ENCODE results near the gene PARN. TPM values are rescaled to one million over a fixed set of nuclear protein-coding genes. Genes with fewer than 3 reads are reported as not detected.
"Not testable (repeated sequence)": the region's sequence is repeated elsewhere in the genome, so short reads cannot be mapped to it uniquely, and the experiment has no call there.

PARN gene
- total RNA-seq, 1 donor from 2014 or later, result 18.9 TPM

- DNase-seq (ENCODE audit: low read depth in 2 of 2), result peak in 1 of 2 donors; percentile 35
These were observed 228.4 kb downstream of the PARN start for GRCh38 chr16:14401711-14402061.

GRCh38 chr16:14400978-14401710 is 228.9 kb downstream of the PARN start:
- not testable (repeated sequence) for DNase-seq (ENCODE audit: low read depth in 2 of 2)

- DNase-seq (ENCODE audit: low read depth in 2 of 2), result no peak
These were observed 229.6 kb downstream of the PARN start for GRCh38 chr16:14400285-14400977.

- DNase-seq (ENCODE audit: low read depth in 2 of 2), result peak in 1 of 2 donors; percentile 52
These were observed 230.4 kb downstream of the PARN start for GRCh38 chr16:14399378-14400284.

- no peak for DNase-seq (ENCODE audit: low read depth in 2 of 2)
These were observed 231.9 kb downstream of the PARN start for GRCh38 chr16:14398014-14398717.

GRCh38 chr16:14395710-14396304 is 234.3 kb downstream of the PARN start:
- DNase-seq (ENCODE audit: low read depth in 2 of 2), result not testable (repeated sequence)

- no peak for DNase-seq (ENCODE audit: low read depth in 2 of 2)
These were observed 235.2 kb downstream of the PARN start for GRCh38 chr16:14394834-14395233.

- DNase-seq (ENCODE audit: low read depth in 2 of 2), result no peak
These were observed 237.1 kb downstream of the PARN start for GRCh38 chr16:14392960-14393359.

- no peak for DNase-seq (ENCODE audit: low read depth in 2 of 2)
These were observed 240.7 kb downstream of the PARN start for GRCh38 chr16:14389359-14389758.

GRCh38 chr16:14388243-14388642 is 241.8 kb downstream of the PARN start:
- DNase-seq (ENCODE audit: low read depth in 2 of 2), result no peak

- DNase-seq (ENCODE audit: low read depth in 2 of 2), result no peak
These were observed 243.9 kb downstream of the PARN start for GRCh38 chr16:14386115-14386514.

Other genes starting within 250 kb of the PARN start
- 60.8 and 72.4 TPM in 2 replicates for gene BFAR, start 2.7 kb upstream of the PARN start, total RNA-seq
- gene PLA2G10, start 64.0 kb upstream of the PARN start, total RNA-seq, result not detected in 2 replicates
- gene NPIPA3, start 73.2 kb upstream of the PARN start, total RNA-seq, result 0.25 and 0.26 TPM in 2 replicates
- gene NPIPA2, start 112.3 kb upstream of the PARN start, total RNA-seq, result 0.26 TPM in 1 of 2 replicates, not detected in the other
- gene NOMO1, start 203.5 kb upstream of the PARN start, total RNA-seq, result 89.6 and 121 TPM in 2 replicates

Measured in dermis microvascular lymphatic vessel endothelial cell (primary cell).